Upper lobe of left lung (tissue), 6 donors: ENCODE data around the gene DHX9. TPM values are rescaled to one million over a fixed set of nuclear protein-coding genes. Genes with fewer than 3 reads are reported as not detected.

Experiments used
- ATAC-seq, 2 donors: fragments of 200-7000 bp; cut with Tn5 transposase; one replicate each; pipeline ENCODE4 v1.9.1; 2022; ENCODE audit warnings: mild to moderate bottlenecking in 2 of 2, moderate library complexity in 2 of 2; ENCODE audit not compliant: low FRiP score in 2 of 2
- DNase-seq, 2 donors: peaks; one replicate each; pipeline ENCODE4 v3.0.0-alpha.2; 2019 to 2020
- H3K27ac ChIP-seq, 4 donors: fragments of 200-600 bp; sonication (generic); one replicate each; pipeline ENCODE4 v1.5.1; 2016 to 2019
- H3K27me3 ChIP-seq, 4 donors: fragments of 200-600 bp; sonication (generic); one replicate each; pipeline ENCODE4 v1.5.1; 2017 to 2019
- H3K36me3 ChIP-seq, 4 donors: fragments of 200-600 bp; sonication (generic); one replicate each; pipeline ENCODE4 v1.5.1; 2016 to 2019
- H3K4me1 ChIP-seq, 4 donors: fragments of 200-600 bp; sonication (generic); one replicate each; pipeline ENCODE4 v1.5.1; 2018 to 2019
- H3K4me3 ChIP-seq, 4 donors: fragments of 200-600 bp; sonication (generic); one replicate each; pipeline ENCODE4 v1.5.1; 2017 to 2019; ENCODE audit warnings: mild to moderate bottlenecking in 2 of 4, moderate library complexity in 1 of 4
- H3K9me3 ChIP-seq, 4 donors: fragments of 200-600 bp; sonication (generic); one replicate each; pipeline ENCODE4 v1.5.1; 2018 to 2019
- EP300 ChIP-seq, 4 donors: sonication (generic); formaldehyde crosslinking; IDR thresholded peaks; one replicate each; pipeline ENCODE4 v1.5.1; 2017; ENCODE audit warnings: antibody characterized with exemption in 4 of 4, control low read depth in 2 of 4
- POLR2A ChIP-seq, 4 donors: fragments of 450-650 bp; IDR thresholded peaks; one replicate each; pipeline ENCODE4 v1.5.1; 2016 to 2017; ENCODE audit warnings: antibody characterized with exemption in 4 of 4, mild to moderate bottlenecking in 2 of 4
- POLR2AphosphoS5 ChIP-seq, 2 donors: sonication (generic); formaldehyde crosslinking; IDR thresholded peaks; one replicate each; pipeline ENCODE4 v1.5.1; 2017; ENCODE audit warnings: antibody characterized with exemption in 2 of 2
- WGBS, 2 donors: methylation state at CpG; one replicate each; pipeline ENCODE4 v1.1.5; 2017 to 2018; 5-methylcytosine and 5-hydroxymethylcytosine counted together
- total RNA-seq, 6 donors: library from RNA; depleted of rRNA in 4 of 6; stranded (reverse); fragments of >200 nt in 4 of 6; gene quantifications; one replicate each; pipeline versions ENCODE4 v1.1.0 to v1.2.1, GENCODE V29; 2016 to 2021
- TF ChIP-seq, protein P1 (sequence below), 6 experiments: fragments of 450-650 bp in 4 of 6; fragments of 200-600 bp in 2 of 6; sonication (generic) in 2 of 6; IDR thresholded peaks; one replicate each; pipeline ENCODE4 v1.5.1; 2016 to 2019; ENCODE audit warnings: antibody characterized with exemption in 6 of 6
- donor health status: DM: no; HTN: no; CAD: no; lungs with moderate emphysema.
- donor health status: DM: no; HTN: yes; CAD: no; lungs with severe emphysema.

DHX9 gene
- total RNA-seq, 6 donors from 2014 or later, result 53.4 to 134 (median 91.7) TPM

DNA sequence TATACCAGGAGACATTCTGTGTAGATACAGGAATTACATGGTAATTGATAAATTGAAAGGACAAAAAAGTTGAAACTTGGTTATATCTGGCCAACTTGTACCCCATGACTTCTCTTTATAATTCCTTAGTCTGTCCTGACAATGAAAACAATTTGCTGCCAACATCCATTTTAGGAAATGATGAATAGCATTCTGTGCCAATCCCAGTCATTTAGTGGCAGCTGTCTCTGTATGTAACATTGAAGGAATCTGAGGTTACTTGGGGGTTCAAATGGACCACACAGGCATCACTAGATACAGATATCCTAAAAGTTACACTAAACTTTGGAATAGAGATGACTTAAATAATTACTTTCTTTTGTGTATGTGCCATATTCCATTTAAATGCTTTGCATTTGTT lies 38.2 kb downstream of the DHX9 start:
- no peak for ATAC-seq
- H3K27ac ChIP-seq, result no peak overlapping the region
- peaks cover 82 to 100% (median 98%) of the 10 kb centered on the region in 4 donors for H3K36me3 ChIP-seq
- H3K9me3 ChIP-seq, result no peaks in the 10 kb centered on the region
- H3K4me3 ChIP-seq, result no peak overlapping the region
- TF ChIP-seq, protein P1, sequence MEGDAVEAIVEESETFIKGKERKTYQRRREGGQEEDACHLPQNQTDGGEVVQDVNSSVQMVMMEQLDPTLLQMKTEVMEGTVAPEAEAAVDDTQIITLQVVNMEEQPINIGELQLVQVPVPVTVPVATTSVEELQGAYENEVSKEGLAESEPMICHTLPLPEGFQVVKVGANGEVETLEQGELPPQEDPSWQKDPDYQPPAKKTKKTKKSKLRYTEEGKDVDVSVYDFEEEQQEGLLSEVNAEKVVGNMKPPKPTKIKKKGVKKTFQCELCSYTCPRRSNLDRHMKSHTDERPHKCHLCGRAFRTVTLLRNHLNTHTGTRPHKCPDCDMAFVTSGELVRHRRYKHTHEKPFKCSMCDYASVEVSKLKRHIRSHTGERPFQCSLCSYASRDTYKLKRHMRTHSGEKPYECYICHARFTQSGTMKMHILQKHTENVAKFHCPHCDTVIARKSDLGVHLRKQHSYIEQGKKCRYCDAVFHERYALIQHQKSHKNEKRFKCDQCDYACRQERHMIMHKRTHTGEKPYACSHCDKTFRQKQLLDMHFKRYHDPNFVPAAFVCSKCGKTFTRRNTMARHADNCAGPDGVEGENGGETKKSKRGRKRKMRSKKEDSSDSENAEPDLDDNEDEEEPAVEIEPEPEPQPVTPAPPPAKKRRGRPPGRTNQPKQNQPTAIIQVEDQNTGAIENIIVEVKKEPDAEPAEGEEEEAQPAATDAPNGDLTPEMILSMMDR (IDR thresholded peaks at IDR 0.05), result no peak
- TF ChIP-seq POLR2A (IDR thresholded peaks at IDR 0.05) (no peak), POLR2AphosphoS5 (IDR thresholded peaks at IDR 0.05) (no peak), EP300 (IDR thresholded peaks at IDR 0.05) (no peak)
- H3K4me1 ChIP-seq, result no peaks in the 10 kb centered on the region
- no peak for DNase-seq
- no peaks in the 10 kb centered on the region for H3K27me3 ChIP-seq

DNA sequence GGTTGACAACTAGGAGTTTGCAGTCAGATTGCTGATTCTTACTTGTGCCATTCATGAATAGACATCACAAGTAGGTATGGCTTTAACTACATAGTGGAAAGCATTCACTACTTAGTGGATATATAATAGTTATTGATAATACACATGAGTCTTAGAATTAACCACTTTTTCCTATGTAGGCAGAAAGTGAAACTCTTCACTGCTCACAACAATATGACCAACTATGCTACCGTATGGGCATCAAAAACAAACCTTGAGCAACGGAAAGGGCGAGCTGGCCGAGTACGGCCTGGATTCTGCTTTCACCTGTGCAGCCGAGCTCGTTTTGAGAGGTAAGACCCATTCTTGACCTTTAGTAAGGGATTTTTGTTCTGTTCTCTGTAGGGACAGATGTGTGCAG lies 38.7 kb downstream of the DHX9 start:
- Histone ChIP-seq H3K9me3 (no peaks in the 10 kb centered on the region), H3K27ac (no peak overlapping the region), H3K4me1 (no peaks in the 10 kb centered on the region), H3K27me3 (no peaks in the 10 kb centered on the region), H3K4me3 (no peak overlapping the region), H3K36me3 (peaks cover 83 to 100% (median 99%) of the 10 kb centered on the region in 4 donors)
- ATAC-seq, result no peak
- TF ChIP-seq POLR2AphosphoS5 (IDR thresholded peaks at IDR 0.05) (no peak), POLR2A (IDR thresholded peaks at IDR 0.05) (no peak), EP300 (IDR thresholded peaks at IDR 0.05) (no peak)
- TF ChIP-seq, protein P1 (IDR thresholded peaks at IDR 0.05), result no peak
- 86 to 94% methylated on average over 7 of the region's 7 CpGs for WGBS, 2 donors
- peak in 1 of 2 donors; percentile 5 for DNase-seq

DNA sequence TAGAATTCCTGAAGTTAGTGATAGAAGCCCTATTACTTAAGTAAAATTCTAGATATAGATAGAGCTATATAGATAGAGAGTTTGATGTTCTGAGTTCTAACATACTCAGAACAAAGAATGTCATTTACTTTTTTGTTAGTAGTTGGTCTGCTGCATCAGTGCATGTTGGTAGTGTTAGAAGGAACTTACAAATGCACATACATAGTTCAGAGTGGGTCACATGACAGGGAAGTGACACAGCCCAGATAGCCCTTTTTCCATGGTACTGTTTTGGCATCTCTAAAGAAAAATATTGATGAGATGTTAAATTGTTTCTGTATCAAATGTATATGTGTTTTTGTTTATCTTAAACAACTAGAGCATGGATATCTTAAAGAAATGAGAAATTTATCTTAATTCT lies 45.7 kb downstream of the DHX9 start:
- no peaks in the 10 kb centered on the region for H3K27me3 ChIP-seq
- no peak overlapping the region for H3K27ac ChIP-seq
- DNase-seq (no peak), ATAC-seq (no peak)
- no peaks in the 10 kb centered on the region for H3K9me3 ChIP-seq
- H3K4me3 ChIP-seq, result no peak overlapping the region
- TF ChIP-seq, protein P1 (IDR thresholded peaks at IDR 0.05), result no peak
- TF ChIP-seq EP300 (IDR thresholded peaks at IDR 0.05), result no peak
- no peak for TF ChIP-seq POLR2AphosphoS5 (IDR thresholded peaks at IDR 0.05)
- TF ChIP-seq POLR2A (IDR thresholded peaks at IDR 0.05), result no peak
- peaks cover 0 to 5% (median 0%) of the 10 kb centered on the region in 4 donors for H3K4me1 ChIP-seq
- H3K36me3 ChIP-seq, result peaks cover 78 to 92% (median 87%) of the 10 kb centered on the region in 4 donors

DNA sequence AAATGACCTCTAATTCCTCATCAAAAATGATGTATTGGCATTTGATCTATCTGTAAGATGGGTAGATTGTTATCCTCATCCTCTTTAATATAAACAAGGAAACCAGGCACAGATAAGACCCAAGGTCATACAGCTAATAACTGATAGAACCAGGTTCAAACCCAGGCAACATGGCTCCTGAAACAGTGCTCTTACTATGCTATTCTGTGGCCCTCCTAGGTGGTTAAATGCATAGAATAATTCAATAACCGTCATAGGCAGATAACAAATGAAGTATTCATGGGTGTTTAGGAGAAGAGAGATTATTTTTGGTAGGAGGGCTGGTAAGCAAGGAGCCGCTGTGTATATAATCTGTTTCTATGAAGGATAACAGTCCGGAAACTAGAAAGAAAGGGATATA lies 46.4 kb downstream of the DHX9 start:
- H3K4me1 ChIP-seq, result peaks cover 0 to 5% (median 0%) of the 10 kb centered on the region in 4 donors
- H3K36me3 ChIP-seq, result peaks cover 71 to 85% (median 80%) of the 10 kb centered on the region in 4 donors
- WGBS, 2 donors, result 95 to 98% methylated on average over 3 of the region's 3 CpGs

DNA sequence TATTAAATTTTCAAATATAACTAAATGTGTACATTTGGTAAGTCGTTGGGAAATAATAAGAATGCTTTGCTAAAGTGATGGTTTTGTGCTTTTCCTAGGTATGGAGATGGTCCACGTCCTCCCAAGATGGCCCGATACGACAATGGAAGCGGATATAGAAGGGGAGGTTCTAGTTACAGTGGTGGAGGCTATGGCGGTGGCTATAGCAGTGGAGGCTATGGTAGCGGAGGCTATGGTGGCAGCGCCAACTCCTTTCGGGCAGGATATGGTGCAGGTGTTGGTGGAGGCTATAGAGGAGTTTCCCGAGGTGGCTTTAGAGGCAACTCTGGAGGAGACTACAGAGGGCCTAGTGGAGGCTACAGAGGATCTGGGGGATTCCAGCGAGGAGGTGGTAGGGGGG lies 47.8 kb downstream of the DHX9 start:
- 94 to 98% methylated on average over 11 of the region's 11 CpGs for WGBS, 2 donors
- H3K27ac ChIP-seq, result no peak overlapping the region
- H3K27me3 ChIP-seq, result no peaks in the 10 kb centered on the region
- ATAC-seq, result peak in 1 of 2 donors; percentile 34
- peaks cover 0 to 5% (median 0%) of the 10 kb centered on the region in 4 donors for H3K4me1 ChIP-seq
- no peaks in the 10 kb centered on the region for H3K9me3 ChIP-seq
- H3K4me3 ChIP-seq, result no peak overlapping the region
- TF ChIP-seq EP300 (IDR thresholded peaks at IDR 0.05) (no peak), POLR2A (IDR thresholded peaks at IDR 0.05) (no peak), POLR2AphosphoS5 (IDR thresholded peaks at IDR 0.05) (no peak)
- TF ChIP-seq, protein P1 (IDR thresholded peaks at IDR 0.05), result no peak
- peaks cover 59 to 71% (median 66%) of the 10 kb centered on the region in 4 donors for H3K36me3 ChIP-seq
- DNase-seq, result no peak

More for the DNA sequence above, 46.4 kb downstream of the DHX9 start:
- ATAC-seq (no peak), DNase-seq (no peak)
- no peak for TF ChIP-seq EP300 (IDR thresholded peaks at IDR 0.05)
- TF ChIP-seq, protein P1 (IDR thresholded peaks at IDR 0.05), result no peak
- H3K27me3 ChIP-seq, result no peaks in the 10 kb centered on the region
- H3K27ac ChIP-seq, result no peak overlapping the region
- H3K4me3 ChIP-seq, result no peak overlapping the region
- no peaks in the 10 kb centered on the region for H3K9me3 ChIP-seq
